H9 (cell line): Measurements from ENCODE around the gene AHI1. TPM values are rescaled to one million over a fixed set of nuclear protein-coding genes. Genes with fewer than 3 reads are reported as not detected.

Source experiments
- DNase-seq: peaks from one replicate; pipeline ENCODE4 v3.0.0-alpha.2; 2017
- H2AFZ ChIP-seq: one replicate; pipeline ENCODE4 v1.6.1; 2013; ENCODE audit warnings: mild to moderate bottlenecking, low read length, control low read depth, moderate library complexity
- H2AK5ac ChIP-seq: 2 replicates; pipeline ENCODE4 v1.6.1; 2013; ENCODE audit warnings: low read length, control low read depth, mixed read lengths; ENCODE audit not compliant: insufficient read length
- H2BK120ac ChIP-seq: one replicate; pipeline ENCODE4 v1.6.1; 2013; ENCODE audit warnings: low read depth, mild to moderate bottlenecking, low read length, control low read depth, inconsistent platforms; ENCODE audit not compliant: poor library complexity, severe bottlenecking
- H2BK12ac ChIP-seq: 2 replicates; pipeline ENCODE4 v1.6.1; 2013; ENCODE audit warnings: low read length, control low read depth, mixed read lengths, low read depth; ENCODE audit not compliant: insufficient read length
- H2BK15ac ChIP-seq: 2 replicates; pipeline ENCODE4 v1.6.1; 2013; ENCODE audit warnings: low read depth, low read length, control low read depth
- H2BK20ac ChIP-seq: one replicate; pipeline ENCODE4 v1.6.1; 2013; ENCODE audit warnings: low read depth, mild to moderate bottlenecking, low read length, control low read depth, inconsistent platforms; ENCODE audit not compliant: poor library complexity, severe bottlenecking
- H2BK5ac ChIP-seq: 2 replicates; pipeline ENCODE4 v1.6.1; 2013; ENCODE audit warnings: low read length, control low read depth, mixed read lengths; ENCODE audit not compliant: insufficient read length
- H3K14ac ChIP-seq: 2 replicates; pipeline ENCODE4 v1.6.1; 2013; ENCODE audit warnings: low read length, control low read depth; ENCODE audit not compliant: insufficient read depth
- H3K18ac ChIP-seq: 2 replicates; pipeline ENCODE4 v1.6.1; 2013; ENCODE audit warnings: low read depth, mild to moderate bottlenecking, mixed read lengths, low read length, control low read depth; ENCODE audit not compliant: insufficient read length
- H3K23ac ChIP-seq: 2 replicates; pipeline ENCODE4 v1.6.1; 2013; ENCODE audit warnings: low read length, control low read depth, mixed read lengths, low read depth; ENCODE audit not compliant: insufficient read length
- H3K23me2 ChIP-seq: 2 replicates; pipeline ENCODE4 v1.6.1; 2013; ENCODE audit warnings: low read depth, mild to moderate bottlenecking, mixed read lengths, low read length, control low read depth; ENCODE audit not compliant: insufficient read length, poor library complexity, severe bottlenecking
- H3K27ac ChIP-seq: 2 replicates; pipeline ENCODE4 v1.5.1; 2013; ENCODE audit warnings: low read length, control low read depth, mixed read lengths, low read depth; ENCODE audit not compliant: insufficient read length
- H3K27me3 ChIP-seq: 2 replicates; pipeline ENCODE4 v1.6.1; 2013; ENCODE audit warnings: low read length, control low read depth, inconsistent platforms; ENCODE audit not compliant: insufficient read depth
- H3K4ac ChIP-seq: 2 replicates; pipeline ENCODE4 v1.6.1; 2013; ENCODE audit warnings: low read depth, mild to moderate bottlenecking, control low read depth, inconsistent platforms, low read length, moderate library complexity
- H3K4me1 ChIP-seq: 2 replicates; pipeline ENCODE4 v1.6.1; 2013; ENCODE audit warnings: low read length, control low read depth, inconsistent platforms; ENCODE audit not compliant: insufficient read depth
- H3K4me2 ChIP-seq: 2 replicates; pipeline ENCODE4 v1.6.1; 2013; ENCODE audit warnings: low read length, control low read depth, mixed read lengths; ENCODE audit not compliant: insufficient read length, insufficient read depth
- H3K56ac ChIP-seq: 2 replicates; pipeline ENCODE4 v1.6.1; 2013; ENCODE audit warnings: low read depth, mild to moderate bottlenecking, mixed read lengths, low read length, control low read depth; ENCODE audit not compliant: insufficient read length
- H3K79me1 ChIP-seq: 2 replicates; pipeline ENCODE4 v1.6.1; 2013; ENCODE audit warnings: low read depth, mild to moderate bottlenecking, moderate library complexity, low read length, control low read depth, inconsistent platforms; ENCODE audit not compliant: insufficient read depth, poor library complexity, severe bottlenecking
- H3K79me2 ChIP-seq: 2 replicates; pipeline ENCODE4 v1.6.1; 2013; ENCODE audit warnings: low read length, control low read depth, inconsistent platforms; ENCODE audit not compliant: insufficient read depth
- H3K9ac ChIP-seq: 2 replicates; pipeline ENCODE4 v1.6.1; 2013; ENCODE audit warnings: low read length, control low read depth, mixed read lengths; ENCODE audit not compliant: insufficient read length; ENCODE audit errors: extremely low read depth
- H3K9me3 ChIP-seq: one replicate; pipeline ENCODE4 v1.6.1; 2013; ENCODE audit warnings: low read depth, low read length, inconsistent platforms; ENCODE audit not compliant: control insufficient read depth
- H3T11ph ChIP-seq: one replicate; pipeline ENCODE4 v1.6.1; 2013; ENCODE audit warnings: mild to moderate bottlenecking, low read length, control low read depth, inconsistent platforms
- H4K20me1 ChIP-seq: one replicate; pipeline ENCODE4 v1.6.1; 2013; ENCODE audit not compliant: control insufficient read depth, insufficient read length, insufficient read depth
- H4K5ac ChIP-seq: 2 replicates; pipeline ENCODE4 v1.6.1; 2013; ENCODE audit warnings: low read depth, mild to moderate bottlenecking, mixed read lengths, low read length, control low read depth; ENCODE audit not compliant: insufficient read length
- H4K8ac ChIP-seq: replicated peaks from 2 replicates; pipeline ENCODE4 v1.6.1; 2013; ENCODE audit warnings: low read length, control low read depth, mixed read lengths, low read depth; ENCODE audit not compliant: insufficient read length
- H4K91ac ChIP-seq: 2 replicates; pipeline ENCODE4 v1.6.1; 2013; ENCODE audit warnings: low read depth, mild to moderate bottlenecking, moderate library complexity, mixed read lengths, low read length, control low read depth; ENCODE audit not compliant: insufficient read length
- H3K27ac Mint-ChIP-seq, 3 experiments: 2 replicates in 2 of 3; 3 replicates in 1 of 3; pipeline ENCODE4 v1.8.0; 2020 to 2021; ENCODE audit warnings: mixed read lengths in 3 of 3, mild to moderate bottlenecking in 1 of 3, moderate library complexity in 1 of 3
- H3K27me3 Mint-ChIP-seq: 2 replicates; pipeline ENCODE4 v1.8.0; 2021; ENCODE audit warnings: low read depth, mild to moderate bottlenecking, moderate library complexity, mixed read lengths
- H3K36me3 Mint-ChIP-seq, 3 experiments: 2 replicates in 2 of 3; 3 replicates in 1 of 3; pipeline ENCODE4 v1.8.0; 2020 to 2021; ENCODE audit warnings: low read depth in 3 of 3, mixed read lengths in 3 of 3; ENCODE audit not compliant: insufficient read depth in 1 of 3
- H3K4me1 Mint-ChIP-seq, 2 experiments: 2 replicates each; pipeline ENCODE4 v1.8.0; 2020; ENCODE audit warnings: mixed read lengths in 2 of 2
- H3K4me3 Mint-ChIP-seq, 2 experiments: 2 replicates in 1 of 2; 3 replicates in 1 of 2; pipeline ENCODE4 v1.8.0; 2020 to 2021; ENCODE audit warnings: mild to moderate bottlenecking in 2 of 2, mixed read lengths in 2 of 2, moderate library complexity in 1 of 2
- H3K9me3 Mint-ChIP-seq, 2 experiments: 2 replicates in 1 of 2; 3 replicates in 1 of 2; pipeline ENCODE4 v1.8.0; 2020; ENCODE audit warnings: mild to moderate bottlenecking in 2 of 2, mixed read lengths in 2 of 2, moderate library complexity in 1 of 2
- CTCF ChIP-seq: fragments of 200-600 bp; sonication (generic); conservative IDR thresholded peaks from 3 replicates; pipeline ENCODE4 v1.8.0; 2021; ENCODE audit warnings: antibody characterized with exemption, mild to moderate bottlenecking
- WGBS: extraction: QIAGEN DNeasy Blood & Tissue Kit; methylation state at CpG from one replicate; pipeline ENCODE4 v1.1.7; 2013; ENCODE audit warnings: missing lambda C conversion rate, low lambda C conversion rate, mixed read lengths; ENCODE audit not compliant: insufficient read length; ENCODE audit errors: extremely low coverage; 5-methylcytosine and 5-hydroxymethylcytosine counted together
- total RNA-seq: library from RNA; stranded (reverse); gene quantifications from 2 replicates; pipeline ENCODE4 v1.2.1, GENCODE V29; 2021

Gene AHI1
- total RNA-seq, 1 experiment from 2014 or later = 9.9 TPM

GRCh38 chr6:135465307-135465706 is 32.2 kb downstream of the AHI1 start:
- Histone ChIP-seq H3K79me2 (no peaks in the 10 kb centered on the region), H2BK120ac (no peak overlapping the region), H3K27me3 (no peaks in the 10 kb centered on the region), H2AFZ (no peak overlapping the region), H3K56ac (no peak overlapping the region), H2BK12ac (no peak overlapping the region), H3K18ac (no peak overlapping the region), H2BK20ac (no peak overlapping the region), H4K20me1 (no peaks in the 10 kb centered on the region), H3K79me1 (no peaks in the 10 kb centered on the region), H2BK5ac (no peak overlapping the region), H3T11ph (no peak overlapping the region), H4K8ac (no peak overlapping the region), H3K23ac (no peak overlapping the region), H3K4me2 (no peak overlapping the region), H4K91ac (no peak overlapping the region), H3K27ac (no peak overlapping the region), H2AK5ac (no peak overlapping the region), H3K23me2 (no peaks in the 10 kb centered on the region), H2BK15ac (no peak overlapping the region), H3K14ac (no peak overlapping the region), H3K4me1 (no peaks in the 10 kb centered on the region), H3K9ac (no peak overlapping the region), H4K5ac (no peak overlapping the region), H3K4ac (no peak overlapping the region), H3K9me3 (no peaks in the 10 kb centered on the region)
- Mint-ChIP-seq H3K9me3 (no peaks in the 10 kb centered on the region), H3K27me3 (no peaks in the 10 kb centered on the region), H3K4me1 (no peaks in the 10 kb centered on the region), H3K36me3 (peaks cover 0 to 5% (median 0%) of the 10 kb centered on the region in 3 experiments; a peak in 2 of 7 replicates), H3K4me3 (no peak overlapping the region), H3K27ac (no peak overlapping the region)
- TF ChIP-seq CTCF = no peak
- no CpG with 5 or more reads among the region's 1 CpG for WGBS
- no peak for DNase-seq
